AML-193 (cell line): ENCODE data around the gene FBXL20.
"Not testable (repeated sequence)": the region's sequence is repeated elsewhere in the genome, so short reads cannot be mapped to it uniquely, and the experiment has no call there.

ENCODE experiments used
- DNase-seq, 2 experiments: peaks; one replicate each; lab custom pipeline; 2025; lab: John Stamatoyannopoulos, UW

Gene FBXL20

GRCh38 chr17:39250076-39250475 is 151.3 kb downstream of the FBXL20 start:
- DNase-seq = not testable (repeated sequence)

GRCh38 chr17:39246274-39246673 is 155.2 kb downstream of the FBXL20 start:
- no peak for DNase-seq

- DNase-seq = peak; percentile 55 to 65
Measured at GRCh38 chr17:39244600-39245570, 156.5 kb downstream of the FBXL20 start.

GRCh38 chr17:39244016-39244599 is 157.3 kb downstream of the FBXL20 start:
- no peak for DNase-seq

- DNase-seq = no peak
Measured at GRCh38 chr17:39243155-39243554, 158.3 kb downstream of the FBXL20 start.

- no peak for DNase-seq
Measured at GRCh38 chr17:39240631-39241030, 160.8 kb downstream of the FBXL20 start.

GRCh38 chr17:39239640-39240314 is 161.6 kb downstream of the FBXL20 start:
- peak; percentile 28 to 41 for DNase-seq

GRCh38 chr17:39238311-39238972 is 163.0 kb downstream of the FBXL20 start:
- peak in 1 of 2 experiments; percentile 19 for DNase-seq

- DNase-seq = no peak
Measured at GRCh38 chr17:39237586-39237985, 163.8 kb downstream of the FBXL20 start.

- no peak for DNase-seq
Measured at GRCh38 chr17:39236981-39237441, 164.4 kb downstream of the FBXL20 start.

GRCh38 chr17:39236450-39236927 is 164.9 kb downstream of the FBXL20 start:
- DNase-seq = no peak

- peak; percentile 92 to 94 for DNase-seq
Measured at GRCh38 chr17:39235555-39236449, 165.6 kb downstream of the FBXL20 start.

GRCh38 chr17:39231591-39232551 is 169.6 kb downstream of the FBXL20 start:
- peak; percentile 37 to 39 for DNase-seq

GRCh38 chr17:39231091-39231561 is 170.3 kb downstream of the FBXL20 start:
- no peak for DNase-seq

- no peak for DNase-seq
Measured at GRCh38 chr17:39230361-39230760, 171.1 kb downstream of the FBXL20 start.

- no peak for DNase-seq
Measured at GRCh38 chr17:39229274-39229913, 172.0 kb downstream of the FBXL20 start.

GRCh38 chr17:39227364-39227919 is 174.0 kb downstream of the FBXL20 start:
- DNase-seq = no peak

GRCh38 chr17:39225959-39226683 is 175.3 kb downstream of the FBXL20 start:
- DNase-seq = no peak
